ENCODE measurements around the gene RAD51B. TPM values are rescaled to one million over a fixed set of nuclear protein-coding genes. Genes with fewer than 3 reads are reported as not detected.

RAD51B gene
- total RNA-seq, 1 experiment from 2014 or later: 20.0 TPM

DNA sequence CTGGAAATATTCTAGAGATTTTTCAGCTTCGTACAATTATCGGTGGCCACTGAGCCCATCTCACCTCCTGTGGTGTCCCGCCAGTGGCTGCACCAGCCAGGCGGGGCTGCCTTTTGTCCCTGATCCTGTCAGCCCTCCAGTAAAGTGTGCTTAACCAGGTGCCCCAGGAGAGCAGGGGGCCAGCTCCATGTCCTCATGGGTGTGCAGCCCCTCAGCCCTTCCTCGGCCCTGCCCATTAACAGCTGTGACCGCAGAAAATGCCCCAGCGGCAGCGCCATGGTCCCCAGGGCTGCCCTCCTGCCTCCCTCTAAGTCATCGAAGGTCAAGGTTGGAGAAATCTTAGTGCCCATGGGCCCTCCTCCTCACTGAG, 784.8 kb downstream of the RAD51B start:
- intact Hi-C loops (cut with micrococcal nuclease): no loop called here
- H3K4me3 ChIP-seq (replicated peaks in 1 of 2; ENCODE audit: low read depth in 1 of 2, low read length in 2 of 2): no peak overlapping the region
- no peak overlapping the region for H3K9ac ChIP-seq (ENCODE audit: low read length)
- H3K4me2 ChIP-seq (ENCODE audit: low read length): no peak overlapping the region
- CTCF ChIA-PET: no interaction called here
- no peak overlapping the region for H2AFZ ChIP-seq (ENCODE audit: low read depth, low read length, poor library complexity, severe bottlenecking)
- no peaks in the 10 kb centered on the region for H4K20me1 ChIP-seq (ENCODE audit: insufficient read depth)
- peaks cover 0 to 7% of the 10 kb centered on the region in 2 experiments; a peak in 1 of 4 replicates for H3K9me3 ChIP-seq (ENCODE audit: control insufficient read depth in 1 of 2, insufficient read depth in 1 of 2, low read depth in 1 of 2, low read length in 2 of 2)
- H3K4me1 ChIP-seq (ENCODE audit: control insufficient read depth in 1 of 2, insufficient read depth in 2 of 2, low read length in 2 of 2): peaks cover 14 to 19% of the 10 kb centered on the region in 2 experiments
- no peaks in the 10 kb centered on the region for H3K27me3 ChIP-seq (ENCODE audit: insufficient read depth, low read length)
- RAD21 ChIA-PET (ENCODE audit: low non-redundant PET in 1 of 2, low total read pairs in 2 of 2, uncharacterized antibody in 2 of 2, unreplicated experiment in 2 of 2): no interaction called here
- no TSS peak for BruUV-seq (replicated peaks)
- no peaks in the 10 kb centered on the region for H3K79me2 ChIP-seq (ENCODE audit: insufficient read depth, low read length)
- TF ChIP-seq, protein P1, sequence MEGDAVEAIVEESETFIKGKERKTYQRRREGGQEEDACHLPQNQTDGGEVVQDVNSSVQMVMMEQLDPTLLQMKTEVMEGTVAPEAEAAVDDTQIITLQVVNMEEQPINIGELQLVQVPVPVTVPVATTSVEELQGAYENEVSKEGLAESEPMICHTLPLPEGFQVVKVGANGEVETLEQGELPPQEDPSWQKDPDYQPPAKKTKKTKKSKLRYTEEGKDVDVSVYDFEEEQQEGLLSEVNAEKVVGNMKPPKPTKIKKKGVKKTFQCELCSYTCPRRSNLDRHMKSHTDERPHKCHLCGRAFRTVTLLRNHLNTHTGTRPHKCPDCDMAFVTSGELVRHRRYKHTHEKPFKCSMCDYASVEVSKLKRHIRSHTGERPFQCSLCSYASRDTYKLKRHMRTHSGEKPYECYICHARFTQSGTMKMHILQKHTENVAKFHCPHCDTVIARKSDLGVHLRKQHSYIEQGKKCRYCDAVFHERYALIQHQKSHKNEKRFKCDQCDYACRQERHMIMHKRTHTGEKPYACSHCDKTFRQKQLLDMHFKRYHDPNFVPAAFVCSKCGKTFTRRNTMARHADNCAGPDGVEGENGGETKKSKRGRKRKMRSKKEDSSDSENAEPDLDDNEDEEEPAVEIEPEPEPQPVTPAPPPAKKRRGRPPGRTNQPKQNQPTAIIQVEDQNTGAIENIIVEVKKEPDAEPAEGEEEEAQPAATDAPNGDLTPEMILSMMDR (IDR thresholded peaks at IDR 0.05 in 2 of 3, conservative IDR thresholded peaks at IDR 0.05 in 1 of 3; ENCODE audit: borderline replicate concordance in 1 of 3, insufficient read depth in 1 of 3, low read depth in 2 of 3, low read length in 2 of 3): no peak
- no peak for TF ChIP-seq ELF1 (IDR thresholded peaks at IDR 0.05; ENCODE audit: borderline replicate concordance, low read depth)
- TF ChIP-seq RAD21 (IDR thresholded peaks at IDR 0.05; ENCODE audit: low read depth): no peak
- no peak for TF ChIP-seq SP1 (IDR thresholded peaks at IDR 0.05; ENCODE audit: low read depth)
- no peak for TF ChIP-seq YY1 (IDR thresholded peaks at IDR 0.05; ENCODE audit: extremely low read depth, insufficient replicate concordance, low read depth, low read length)
- no peak for TF ChIP-seq JUND (IDR thresholded peaks at IDR 0.05)
- TF ChIP-seq ZFX (IDR thresholded peaks at IDR 0.05): no peak
- TF ChIP-seq, protein P2, sequence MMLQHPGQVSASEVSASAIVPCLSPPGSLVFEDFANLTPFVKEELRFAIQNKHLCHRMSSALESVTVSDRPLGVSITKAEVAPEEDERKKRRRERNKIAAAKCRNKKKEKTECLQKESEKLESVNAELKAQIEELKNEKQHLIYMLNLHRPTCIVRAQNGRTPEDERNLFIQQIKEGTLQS (IDR thresholded peaks at IDR 0.05): no peak
- TF ChIP-seq, protein P3, sequence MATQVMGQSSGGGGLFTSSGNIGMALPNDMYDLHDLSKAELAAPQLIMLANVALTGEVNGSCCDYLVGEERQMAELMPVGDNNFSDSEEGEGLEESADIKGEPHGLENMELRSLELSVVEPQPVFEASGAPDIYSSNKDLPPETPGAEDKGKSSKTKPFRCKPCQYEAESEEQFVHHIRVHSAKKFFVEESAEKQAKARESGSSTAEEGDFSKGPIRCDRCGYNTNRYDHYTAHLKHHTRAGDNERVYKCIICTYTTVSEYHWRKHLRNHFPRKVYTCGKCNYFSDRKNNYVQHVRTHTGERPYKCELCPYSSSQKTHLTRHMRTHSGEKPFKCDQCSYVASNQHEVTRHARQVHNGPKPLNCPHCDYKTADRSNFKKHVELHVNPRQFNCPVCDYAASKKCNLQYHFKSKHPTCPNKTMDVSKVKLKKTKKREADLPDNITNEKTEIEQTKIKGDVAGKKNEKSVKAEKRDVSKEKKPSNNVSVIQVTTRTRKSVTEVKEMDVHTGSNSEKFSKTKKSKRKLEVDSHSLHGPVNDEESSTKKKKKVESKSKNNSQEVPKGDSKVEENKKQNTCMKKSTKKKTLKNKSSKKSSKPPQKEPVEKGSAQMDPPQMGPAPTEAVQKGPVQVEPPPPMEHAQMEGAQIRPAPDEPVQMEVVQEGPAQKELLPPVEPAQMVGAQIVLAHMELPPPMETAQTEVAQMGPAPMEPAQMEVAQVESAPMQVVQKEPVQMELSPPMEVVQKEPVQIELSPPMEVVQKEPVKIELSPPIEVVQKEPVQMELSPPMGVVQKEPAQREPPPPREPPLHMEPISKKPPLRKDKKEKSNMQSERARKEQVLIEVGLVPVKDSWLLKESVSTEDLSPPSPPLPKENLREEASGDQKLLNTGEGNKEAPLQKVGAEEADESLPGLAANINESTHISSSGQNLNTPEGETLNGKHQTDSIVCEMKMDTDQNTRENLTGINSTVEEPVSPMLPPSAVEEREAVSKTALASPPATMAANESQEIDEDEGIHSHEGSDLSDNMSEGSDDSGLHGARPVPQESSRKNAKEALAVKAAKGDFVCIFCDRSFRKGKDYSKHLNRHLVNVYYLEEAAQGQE (IDR thresholded peaks at IDR 0.05; ENCODE audit: low read depth): no peak
- no peak for TF ChIP-seq CBX3 (IDR thresholded peaks at IDR 0.05; ENCODE audit: low read depth)
- no peak for TF ChIP-seq TCF7L2 (IDR thresholded peaks at IDR 0.05; ENCODE audit: borderline replicate concordance, extremely low read depth, insufficient read depth, insufficient read length)
- no peak for TF ChIP-seq SRF (IDR thresholded peaks at IDR 0.05; ENCODE audit: low read depth)
- TF ChIP-seq POLR2A (IDR thresholded peaks at IDR 0.05; ENCODE audit: borderline replicate concordance, extremely low read depth, insufficient read depth, insufficient read length): no peak
- no peak for TF ChIP-seq EZH2phosphoT487 (IDR thresholded peaks at IDR 0.05; ENCODE audit: borderline replicate concordance)
- no peak for ATAC-seq
- no peaks in the 10 kb centered on the region for H3K9me2 ChIP-seq (ENCODE audit: insufficient read depth)
- POLR2A ChIA-PET: no interaction called here
- H3K27ac ChIP-seq (ENCODE audit: low read depth, low read length): no peak overlapping the region
- no peaks in the 10 kb centered on the region for H3K36me3 ChIP-seq (ENCODE audit: control insufficient read depth in 1 of 2, insufficient read depth in 2 of 2, low read length in 2 of 2)
- DNase-seq (ENCODE audit: low read depth, low spot score): no peak

Data from HCT116 (cell line).